Measurements from ENCODE around the gene RP2.

RP2 gene

DNA sequence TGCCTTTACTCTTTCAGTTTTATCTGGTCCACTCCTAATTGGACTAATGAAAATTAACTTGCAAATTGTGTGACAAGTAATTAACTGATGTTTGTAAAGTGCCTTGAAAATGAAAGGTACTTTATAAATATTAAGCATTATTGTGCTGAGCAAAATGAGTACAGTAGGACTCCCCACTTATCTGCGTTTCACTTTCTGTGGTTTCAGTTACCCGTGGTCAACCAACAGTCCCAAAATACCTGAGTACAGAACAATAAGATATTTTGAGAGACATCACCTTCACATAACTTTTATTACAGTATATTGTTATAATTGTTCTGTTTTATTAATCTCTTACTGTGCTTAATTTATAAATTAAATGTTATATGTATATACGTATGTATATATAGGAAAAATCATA is 48.0 kb downstream of the RP2 start:
- H3K27ac ChIP-seq: no peak overlapping the region
- DNase-seq (ENCODE audit: low spot score): no peak
- ChIA-PET CTCF (no interaction called here), POLR2A (ENCODE audit: low non-redundant PET) (no interaction called here)
- TF ChIP-seq, protein P1, sequence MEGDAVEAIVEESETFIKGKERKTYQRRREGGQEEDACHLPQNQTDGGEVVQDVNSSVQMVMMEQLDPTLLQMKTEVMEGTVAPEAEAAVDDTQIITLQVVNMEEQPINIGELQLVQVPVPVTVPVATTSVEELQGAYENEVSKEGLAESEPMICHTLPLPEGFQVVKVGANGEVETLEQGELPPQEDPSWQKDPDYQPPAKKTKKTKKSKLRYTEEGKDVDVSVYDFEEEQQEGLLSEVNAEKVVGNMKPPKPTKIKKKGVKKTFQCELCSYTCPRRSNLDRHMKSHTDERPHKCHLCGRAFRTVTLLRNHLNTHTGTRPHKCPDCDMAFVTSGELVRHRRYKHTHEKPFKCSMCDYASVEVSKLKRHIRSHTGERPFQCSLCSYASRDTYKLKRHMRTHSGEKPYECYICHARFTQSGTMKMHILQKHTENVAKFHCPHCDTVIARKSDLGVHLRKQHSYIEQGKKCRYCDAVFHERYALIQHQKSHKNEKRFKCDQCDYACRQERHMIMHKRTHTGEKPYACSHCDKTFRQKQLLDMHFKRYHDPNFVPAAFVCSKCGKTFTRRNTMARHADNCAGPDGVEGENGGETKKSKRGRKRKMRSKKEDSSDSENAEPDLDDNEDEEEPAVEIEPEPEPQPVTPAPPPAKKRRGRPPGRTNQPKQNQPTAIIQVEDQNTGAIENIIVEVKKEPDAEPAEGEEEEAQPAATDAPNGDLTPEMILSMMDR (conservative IDR thresholded peaks at IDR 0.05; ENCODE audit: low read depth): no peak

DNA sequence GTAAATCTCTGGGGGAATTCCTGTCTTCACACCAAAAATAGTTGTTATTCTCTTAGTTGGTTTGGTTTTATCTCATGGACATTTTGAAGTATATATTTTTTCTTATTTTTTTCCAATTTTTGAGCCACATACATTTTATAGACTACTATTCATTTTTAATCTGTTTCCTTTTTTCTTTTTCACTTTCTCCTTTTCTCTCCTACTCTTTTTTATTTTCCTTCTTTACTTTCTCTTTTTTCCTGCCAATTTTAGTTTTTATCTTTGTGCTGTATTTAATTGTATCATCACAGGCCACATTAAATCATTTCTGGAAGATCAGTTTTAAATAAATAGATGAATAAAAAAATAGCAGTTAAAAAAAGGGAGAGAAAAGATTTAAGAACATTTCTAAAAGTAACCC is 61.4 kb downstream of the RP2 start:
- ChIA-PET POLR2A (ENCODE audit: low non-redundant PET) (no interaction called here), CTCF (no interaction called here)
- TF ChIP-seq, protein P1 (conservative IDR thresholded peaks at IDR 0.05; ENCODE audit: low read depth): no peak
- H3K27ac ChIP-seq: no peak overlapping the region
- no peak for DNase-seq (ENCODE audit: low spot score)

DNA sequence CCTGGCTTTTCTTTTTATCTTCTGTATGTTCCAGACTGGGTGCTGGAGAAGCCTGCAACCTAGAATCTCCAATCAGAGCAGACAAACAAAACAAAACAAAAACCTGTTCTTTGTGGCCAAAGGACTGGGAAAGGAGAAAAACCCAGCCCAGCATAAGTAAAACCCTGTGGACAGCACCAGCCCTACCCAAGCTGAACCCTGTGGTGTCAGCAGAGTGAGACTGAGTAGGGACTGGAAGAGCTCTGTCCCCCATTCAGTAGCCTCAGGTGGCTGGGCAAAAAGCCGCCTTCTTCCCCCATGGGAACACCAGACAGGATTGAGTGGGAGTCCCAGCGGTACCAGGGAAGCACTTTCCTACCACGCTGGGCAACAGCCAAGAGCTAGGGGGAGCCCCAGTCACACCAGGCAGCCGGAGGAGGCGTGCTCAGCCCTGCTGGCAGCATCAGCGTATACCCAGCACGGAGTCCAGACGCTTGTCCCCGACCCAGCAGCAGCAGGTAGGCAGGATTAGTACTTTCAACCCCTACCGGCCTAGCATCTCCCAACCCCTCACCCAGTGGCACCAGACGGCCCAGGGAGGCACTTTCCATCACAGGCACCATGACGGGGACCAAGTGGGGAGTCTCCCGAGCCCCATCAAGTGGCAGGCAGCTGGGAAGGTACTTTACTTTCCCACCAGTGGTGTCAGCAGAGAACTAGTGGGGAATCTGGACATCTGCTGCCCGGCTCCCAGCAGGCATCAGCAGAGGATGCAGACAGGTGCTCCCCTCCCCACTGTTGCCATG is 66.8 kb downstream of the RP2 start:
- no peak overlapping the region for H3K27ac ChIP-seq
- TF ChIP-seq, protein P1 (conservative IDR thresholded peaks at IDR 0.05; ENCODE audit: low read depth): peak; percentile 74
- peak; percentile 66 for DNase-seq (ENCODE audit: low spot score)
- ChIA-PET POLR2A (ENCODE audit: low non-redundant PET) (no interaction called here), CTCF (interaction anchor here (0.6 to 1.8 kb wide), 14 partner anchors 9 to 612 kb away, joined by 3 to 6 read pairs (median 4); partner anchors contain the start of gene JADE3)

DNA sequence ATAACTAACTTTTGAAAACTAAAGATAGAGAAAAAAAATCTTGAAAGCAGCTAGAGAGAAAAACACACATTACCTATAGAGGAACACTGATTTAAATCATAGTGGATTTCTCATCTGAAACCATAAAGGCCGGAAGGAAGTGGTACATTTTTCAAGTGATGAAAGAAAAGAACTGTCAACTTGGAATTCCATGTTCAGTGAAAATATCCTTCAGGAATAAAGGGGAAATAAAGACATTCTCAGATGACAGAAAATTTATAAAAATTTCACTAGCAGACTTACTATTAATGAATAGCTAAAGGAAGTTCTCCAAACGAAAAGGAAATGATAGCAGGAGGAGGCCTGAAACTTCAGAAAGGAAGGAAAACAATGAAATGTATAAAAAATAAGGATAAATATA is 67.8 kb downstream of the RP2 start:
- POLR2A ChIA-PET (ENCODE audit: low non-redundant PET): no interaction called here
- TF ChIP-seq, protein P1 (conservative IDR thresholded peaks at IDR 0.05; ENCODE audit: low read depth): no peak
- no peak overlapping the region for H3K27ac ChIP-seq
- DNase-seq (ENCODE audit: low spot score): no peak
- CTCF ChIA-PET: interaction anchor here (1.2 to 1.8 kb wide), 4 partner anchors 8 to 124 kb away, joined by 3 to 6 read pairs (median 5); partner anchors contain the start of gene JADE3

DNA sequence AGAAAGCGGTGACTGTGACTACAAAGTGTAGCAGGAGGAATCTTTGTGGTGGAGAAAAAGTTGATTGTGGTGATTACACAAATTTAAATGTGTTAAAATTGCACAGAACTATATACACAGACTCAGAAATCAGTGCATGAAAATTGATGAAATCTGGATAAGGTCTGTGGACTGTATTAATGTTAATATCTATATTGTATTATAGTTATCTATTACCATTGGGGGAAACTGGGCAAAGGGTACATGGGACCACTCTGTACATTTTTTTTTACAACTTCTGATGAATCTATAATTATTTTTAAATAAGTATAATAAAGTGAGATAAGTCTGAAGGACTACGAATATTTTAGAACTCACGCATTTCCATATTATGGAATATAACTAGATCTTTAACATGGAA is 73.6 kb downstream of the RP2 start:
- H3K27ac ChIP-seq: no peak overlapping the region
- TF ChIP-seq, protein P1 (conservative IDR thresholded peaks at IDR 0.05; ENCODE audit: low read depth): no peak
- DNase-seq (ENCODE audit: low spot score): no peak
- POLR2A ChIA-PET (ENCODE audit: low non-redundant PET): no interaction called here
- CTCF ChIA-PET: interaction anchor here (0.6 kb wide), 1 partner anchor 93 kb away, joined by 4 read pairs; no protein-coding TSS in a partner anchor

DNA sequence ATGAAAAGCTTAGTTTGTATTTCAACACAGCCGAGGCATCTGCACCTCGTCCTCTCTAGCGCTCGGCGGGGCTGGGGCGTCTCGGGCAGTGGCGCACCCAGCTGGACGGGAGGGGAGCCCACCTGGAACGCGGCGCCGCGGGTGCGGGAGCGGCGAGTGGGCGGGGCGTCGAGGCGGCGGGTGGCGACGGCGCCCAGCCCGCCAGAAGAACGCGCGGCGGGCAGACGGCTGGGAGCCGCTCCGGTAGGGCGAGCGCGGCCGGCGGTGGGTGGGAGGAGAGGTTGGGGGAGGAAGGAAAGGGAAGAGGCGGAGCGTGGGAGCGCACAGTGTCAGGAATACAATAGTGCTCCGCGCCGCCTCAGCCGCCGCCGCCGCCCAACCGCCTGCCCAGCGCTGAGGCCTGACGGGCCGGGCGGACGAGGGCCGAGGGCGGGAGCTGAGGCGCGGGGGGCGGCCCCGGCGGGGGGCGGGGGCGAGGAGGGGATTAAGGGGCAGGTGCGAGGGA is 75.3 kb downstream of the RP2 start, which contains the start of gene JADE3:
Gene JADE3, plus strand, starts transcription at position 324 of the 505 bp plus-strand sequence. CDS start 72,474 bp downstream, outside the sequence.
- POLR2A ChIA-PET (ENCODE audit: low non-redundant PET): no interaction called here
- TF ChIP-seq, protein P1 (conservative IDR thresholded peaks at IDR 0.05; ENCODE audit: low read depth): no peak
- peak within 1 kb of the TSS; percentile 74 for H3K27ac ChIP-seq
- peak; percentile 53 for DNase-seq (ENCODE audit: low spot score)
- CTCF ChIA-PET: interaction anchor here (0.7 to 1.3 kb wide), 3 partner anchors 8 to 75 kb away, joined by 3 to 6 read pairs (median 3); no protein-coding TSS in a partner anchor
